HCT116 (cell line): ENCODE data around the gene MYO16. TPM values are rescaled to one million over a fixed set of nuclear protein-coding genes. Genes with fewer than 3 reads are reported as not detected.

Experiments used
- ATAC-seq: fragments of 200-7000 bp; cut with Tn5 transposase; 2 replicates; pipeline ENCODE4 v1.9.1; 2020; ENCODE audit warnings: mild to moderate bottlenecking, moderate library complexity
- BruUV-seq: library from RNA; stranded (reverse); fragments of 400-500 nt; replicated peaks from 2 replicates; lab custom pipeline; 2021; lab: Mats Ljungman, UMichigan
- CTCF ChIA-PET: fragments of 300-600 bp; sonication (Branson Sonifier 250); formaldehyde crosslinking; loops from one replicate; lab custom pipeline; 2021; ENCODE audit warnings: antibody characterized with exemption; lab: Charles Lee
- POLR2A ChIA-PET: fragments of 300-600, 350-600 bp; sonication (Branson Sonifier 250); formaldehyde crosslinking; loops from one replicate; lab custom pipeline; 2021; ENCODE audit warnings: antibody characterized with exemption; lab: Charles Lee
- RAD21 ChIA-PET, 2 experiments: fragments of 300-600 bp; sonication (Branson Sonifier 250); formaldehyde crosslinking; loops; one replicate each; lab custom pipeline; 2023; ENCODE audit warnings: low total read pairs in 2 of 2; ENCODE audit not compliant: uncharacterized antibody in 2 of 2, unreplicated experiment in 2 of 2, low non-redundant PET in 1 of 2; lab: Charles Lee
- DNase-seq: peaks from one replicate; pipeline ENCODE4 v3.0.0-alpha.2; 2010; ENCODE audit warnings: low read depth, low spot score
- H2AFZ ChIP-seq: fragments of 200-600 bp; shearing (Covaris generic), sonication (generic); 2 replicates; pipeline ENCODE4 v1.6.1; 2017; ENCODE audit warnings: low read depth, mixed run types, mixed read lengths, antibody characterized with exemption, low read length; ENCODE audit not compliant: poor library complexity, severe bottlenecking
- H3K27ac ChIP-seq: 2 replicates; pipeline ENCODE4 v1.5.1; 2012; ENCODE audit warnings: low read depth, low read length
- H3K27me3 ChIP-seq: fragments of 200-600 bp; sonication (generic); 2 replicates; pipeline ENCODE4 v1.6.1; 2016; ENCODE audit warnings: mixed run types, low read length, mixed read lengths; ENCODE audit not compliant: insufficient read depth
- H3K36me3 ChIP-seq, 2 experiments: fragments of 200-500 bp in 1 of 2; fragments of 200-600 bp in 1 of 2; sonication (Bioruptor generic) in 1 of 2; sonication (generic) in 1 of 2; 2 replicates each; pipeline versions ENCODE4 v1.5.1 to v1.6.1; 2014 to 2016; ENCODE audit warnings: low read length in 2 of 2, inconsistent platforms in 1 of 2, mixed read lengths in 1 of 2, mixed run types in 1 of 2; ENCODE audit not compliant: insufficient read depth in 2 of 2, control insufficient read depth in 1 of 2
- H3K4me1 ChIP-seq, 2 experiments: fragments of 200-600 bp in 1 of 2; sonication (generic) in 1 of 2; 2 replicates each; pipeline versions ENCODE4 v1.5.1 to v1.6.1; 2012 to 2017; ENCODE audit warnings: low read length in 2 of 2, inconsistent platforms in 1 of 2, mild to moderate bottlenecking in 1 of 2, mixed read lengths in 1 of 2, mixed run types in 1 of 2, moderate library complexity in 1 of 2; ENCODE audit not compliant: insufficient read depth in 2 of 2, control insufficient read depth in 1 of 2
- H3K4me2 ChIP-seq: fragments of 200-600 bp; sonication (generic); 2 replicates; pipeline ENCODE4 v1.6.1; 2017; ENCODE audit warnings: mixed run types, low read length, mixed read lengths
- H3K4me3 ChIP-seq, 2 experiments: fragments of 200-600 bp in 1 of 2; sonication (generic) in 1 of 2; replicated peaks in 1 of 2; 2 replicates each; pipeline ENCODE4 v1.5.1; 2011 to 2016; ENCODE audit warnings: low read length in 2 of 2, control low read depth in 1 of 2, low read depth in 1 of 2, mild to moderate bottlenecking in 1 of 2, mixed read lengths in 1 of 2, mixed run types in 1 of 2
- H3K79me2 ChIP-seq: fragments of 200-600 bp; sonication (generic); 2 replicates; pipeline ENCODE4 v1.6.1; 2017; ENCODE audit warnings: mild to moderate bottlenecking, mixed run types, low read length, moderate library complexity, mixed read lengths; ENCODE audit not compliant: insufficient read depth
- H3K9ac ChIP-seq: fragments of 200-600 bp; sonication (generic); 2 replicates; pipeline ENCODE4 v1.6.1; 2016; ENCODE audit warnings: low read length, mixed read lengths
- H3K9me2 ChIP-seq: fragments of 200-600 bp; sonication (generic), shearing (Covaris generic); 2 replicates; pipeline ENCODE4 v1.6.1; 2017; ENCODE audit warnings: mixed run types, mild to moderate bottlenecking, moderate library complexity; ENCODE audit not compliant: insufficient read depth
- H3K9me3 ChIP-seq, 2 experiments: fragments of 200-500 bp in 1 of 2; fragments of 200-600 bp in 1 of 2; sonication (Bioruptor generic) in 1 of 2; sonication (generic) in 1 of 2; 2 replicates each; pipeline ENCODE4 v1.6.1; 2014 to 2017; ENCODE audit warnings: low read length in 2 of 2, mixed read lengths in 2 of 2, inconsistent platforms in 1 of 2, low read depth in 1 of 2, mild to moderate bottlenecking in 1 of 2, mixed run types in 1 of 2, moderate library complexity in 1 of 2; ENCODE audit not compliant: control insufficient read depth in 1 of 2, insufficient read depth in 1 of 2
- H4K20me1 ChIP-seq: fragments of 200-600 bp; sonication (generic), shearing (Covaris generic); 2 replicates; pipeline ENCODE4 v1.6.1; 2017; ENCODE audit warnings: mixed run types, mild to moderate bottlenecking, moderate library complexity; ENCODE audit not compliant: insufficient read depth
- EGR1 ChIP-seq: IDR thresholded peaks from 2 replicates; pipeline ENCODE4 v1.6.1; 2012; ENCODE audit warnings: low read depth
- ELF1 ChIP-seq: IDR thresholded peaks from 2 replicates; pipeline ENCODE4 v1.6.1; 2012; ENCODE audit warnings: low read depth, borderline replicate concordance
- EZH2 ChIP-seq: fragments of 200-600 bp; sonication (generic); IDR thresholded peaks from 2 replicates; pipeline ENCODE4 v1.6.1; 2017; ENCODE audit warnings: antibody characterized with exemption, mixed run types
- EZH2phosphoT487 ChIP-seq: fragments of 200-600 bp; IDR thresholded peaks from 2 replicates; pipeline ENCODE4 v1.6.1; 2018; ENCODE audit warnings: antibody characterized with exemption, borderline replicate concordance
- FOSL1 ChIP-seq: IDR thresholded peaks from 2 replicates; pipeline ENCODE4 v1.6.1; 2012; ENCODE audit warnings: low read depth
- JUND ChIP-seq: IDR thresholded peaks from 2 replicates; pipeline ENCODE4 v1.6.1; 2012
- POLR2A ChIP-seq: IDR thresholded peaks from 2 replicates; pipeline ENCODE4 v1.7.0; 2011; ENCODE audit warnings: borderline replicate concordance; ENCODE audit not compliant: insufficient read depth, insufficient read length; ENCODE audit errors: extremely low read depth
- POLR2AphosphoS5 ChIP-seq: IDR thresholded peaks from 2 replicates; pipeline ENCODE4 v1.6.1; 2011; ENCODE audit warnings: mild to moderate bottlenecking, low read depth, low read length, moderate library complexity
- RAD21 ChIP-seq: IDR thresholded peaks from 2 replicates; pipeline ENCODE4 v1.6.1; 2012; ENCODE audit warnings: low read depth, mild to moderate bottlenecking
- SP1 ChIP-seq: IDR thresholded peaks from 2 replicates; pipeline ENCODE4 v1.6.1; 2012; ENCODE audit warnings: low read depth
- SRF ChIP-seq: IDR thresholded peaks from 2 replicates; pipeline ENCODE4 v1.6.1; 2012; ENCODE audit warnings: low read depth
- TCF7L2 ChIP-seq: IDR thresholded peaks from 2 replicates; pipeline ENCODE4 v1.7.0; 2011; ENCODE audit warnings: borderline replicate concordance, inconsistent platforms; ENCODE audit not compliant: insufficient read depth, insufficient read length; ENCODE audit errors: extremely low read depth
- YY1 ChIP-seq: IDR thresholded peaks from 2 replicates; pipeline ENCODE4 v1.6.1; 2011; ENCODE audit warnings: low read length, low read depth, moderate library complexity, mild to moderate bottlenecking; ENCODE audit not compliant: insufficient replicate concordance; ENCODE audit errors: extremely low read depth
- ZBTB33 ChIP-seq: IDR thresholded peaks from 2 replicates; pipeline ENCODE4 v1.6.1; 2011; ENCODE audit warnings: mild to moderate bottlenecking, low read length, moderate library complexity; ENCODE audit not compliant: insufficient replicate concordance; ENCODE audit errors: extremely low read depth
- ZFX ChIP-seq: fragments of 450-650 bp; IDR thresholded peaks from 2 replicates; pipeline ENCODE4 v1.6.1; 2017
- intact Hi-C: fragments of 100-400 bp; cut with micrococcal nuclease; formaldehyde crosslinking; loops from 2 replicates; pipeline ENCODE4 v1.10.0; 2022
- total RNA-seq: library from RNA; stranded (reverse); gene quantifications from one replicate; pipeline ENCODE4 v1.2.1, GENCODE V29; 2021; ENCODE audit not compliant: unreplicated experiment
- TF ChIP-seq, protein P1 (sequence below): IDR thresholded peaks from 2 replicates; pipeline ENCODE4 v1.6.1; 2012

Gene MYO16
- total RNA-seq, 1 experiment from 2014 or later = 0.07 TPM

DNA sequence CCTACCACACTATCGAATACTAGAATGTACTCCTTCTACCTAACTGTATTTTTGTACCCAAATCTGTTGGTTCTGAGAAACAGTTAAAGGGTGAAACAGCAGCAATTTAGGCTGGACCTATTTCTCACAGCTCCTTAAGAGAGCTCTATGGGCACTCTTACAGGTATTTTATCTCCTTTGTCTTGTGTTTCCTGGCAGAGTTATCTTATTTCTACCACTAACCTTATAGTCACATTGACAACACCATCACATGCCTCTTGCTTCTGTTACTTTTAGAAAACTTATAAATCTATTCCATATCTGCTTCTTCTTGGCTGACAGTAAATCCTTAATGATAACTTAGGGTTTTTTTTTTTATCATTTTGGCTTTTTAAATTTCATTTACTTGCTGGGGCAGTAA is 130.7 kb downstream of the MYO16 start:
- Histone ChIP-seq H4K20me1 (no peaks in the 10 kb centered on the region), H3K9me3 (no peaks in the 10 kb centered on the region), H3K79me2 (no peaks in the 10 kb centered on the region), H2AFZ (no peak overlapping the region), H3K9me2 (no peaks in the 10 kb centered on the region), H3K4me1 (no peaks in the 10 kb centered on the region), H3K4me2 (no peak overlapping the region), H3K9ac (no peak overlapping the region), H3K27ac (no peak overlapping the region), H3K4me3 (no peak overlapping the region), H3K27me3 (no peaks in the 10 kb centered on the region), H3K36me3 (no peaks in the 10 kb centered on the region)
- ChIA-PET RAD21 (no interaction called here), CTCF (no interaction called here), POLR2A (no interaction called here)
- no peak for DNase-seq
- TF ChIP-seq SRF = no peak
- TF ChIP-seq EZH2phosphoT487 = no peak
- intact Hi-C loops = no loop called here
- no TSS peak for BruUV-seq
- no peak for ATAC-seq

- TF ChIP-seq, protein P1, sequence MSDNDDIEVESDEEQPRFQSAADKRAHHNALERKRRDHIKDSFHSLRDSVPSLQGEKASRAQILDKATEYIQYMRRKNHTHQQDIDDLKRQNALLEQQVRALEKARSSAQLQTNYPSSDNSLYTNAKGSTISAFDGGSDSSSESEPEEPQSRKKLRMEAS = no peak
- TF ChIP-seq EZH2 (no peak), ELF1 (no peak), SP1 (no peak), TCF7L2 (no peak), SRF (no peak), EZH2phosphoT487 (no peak), POLR2A (no peak), RAD21 (no peak), ZBTB33 (no peak), POLR2AphosphoS5 (no peak), FOSL1 (no peak), JUND (no peak), EGR1 (no peak), ZFX (no peak), YY1 (no peak)
- no peak overlapping the region for H3K9ac ChIP-seq
- ChIA-PET RAD21 (no interaction called here), POLR2A (no interaction called here), CTCF (no interaction called here)
- no peak for ATAC-seq
- no peak overlapping the region for H2AFZ ChIP-seq
- no peaks in the 10 kb centered on the region for H3K9me2 ChIP-seq
- no peaks in the 10 kb centered on the region for H3K36me3 ChIP-seq
- no peaks in the 10 kb centered on the region for H3K4me1 ChIP-seq
- H3K27ac ChIP-seq = no peak overlapping the region
- no peaks in the 10 kb centered on the region for H4K20me1 ChIP-seq
- H3K4me2 ChIP-seq = no peak overlapping the region
- H3K79me2 ChIP-seq = no peaks in the 10 kb centered on the region
- H3K4me3 ChIP-seq = no peak overlapping the region
- no peaks in the 10 kb centered on the region for H3K27me3 ChIP-seq
- no TSS peak for BruUV-seq
- no peak for DNase-seq
- H3K9me3 ChIP-seq = no peaks in the 10 kb centered on the region
- intact Hi-C loops = no loop called here
Observed at GRCh38 chr13:108760541-108760940, 131.1 kb downstream of the MYO16 start.
